ENCODE measurements around the gene ENAM.
"Not testable (repeated sequence)": the region's sequence is repeated elsewhere in the genome, so short reads cannot be mapped to it uniquely, and the experiment has no call there.

ENAM gene

DNA sequence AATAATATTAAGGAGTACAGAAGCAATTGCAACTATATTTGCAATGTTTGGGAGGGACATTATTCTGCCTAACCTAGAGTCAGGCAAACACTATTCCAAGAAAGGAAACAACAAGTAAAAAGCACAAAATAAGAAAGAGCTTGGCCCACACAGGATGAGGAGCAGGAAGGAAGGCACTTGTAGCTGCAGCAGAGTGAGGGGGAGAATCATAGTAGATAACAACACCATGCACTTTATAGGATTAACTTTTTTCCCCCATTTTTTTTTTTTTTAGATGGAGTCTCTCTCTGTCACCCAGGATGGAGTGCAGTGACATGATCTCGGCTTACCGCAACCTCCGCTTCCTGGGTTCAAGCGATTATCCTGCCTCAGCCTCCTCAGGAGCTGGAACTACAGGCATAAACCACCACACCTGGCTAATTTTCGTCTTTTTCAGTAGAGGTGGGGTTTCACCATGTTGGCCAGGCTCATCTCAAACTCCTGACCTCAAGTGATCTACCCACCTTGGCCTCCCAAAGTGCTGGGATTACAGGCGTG is 48.1 kb downstream of the ENAM start:
- DNase-seq (ENCODE audit: low spot score in 2 of 2) (no peak), ATAC-seq (ENCODE audit: low read depth) (no peak)
- peaks cover 2% of the 10 kb centered on the region for H3K36me3 Mint-ChIP-seq
- H3K4me1 Mint-ChIP-seq, result peaks cover 56% of the 10 kb centered on the region
- H3K27me3 Mint-ChIP-seq, result no peaks in the 10 kb centered on the region
- peak overlapping the region; percentile 73 for H3K4me3 Mint-ChIP-seq
- H3K9me3 Mint-ChIP-seq, result peaks cover 1% of the 10 kb centered on the region
- H3K27ac Mint-ChIP-seq, result peak overlapping the region; percentile 81

DNA sequence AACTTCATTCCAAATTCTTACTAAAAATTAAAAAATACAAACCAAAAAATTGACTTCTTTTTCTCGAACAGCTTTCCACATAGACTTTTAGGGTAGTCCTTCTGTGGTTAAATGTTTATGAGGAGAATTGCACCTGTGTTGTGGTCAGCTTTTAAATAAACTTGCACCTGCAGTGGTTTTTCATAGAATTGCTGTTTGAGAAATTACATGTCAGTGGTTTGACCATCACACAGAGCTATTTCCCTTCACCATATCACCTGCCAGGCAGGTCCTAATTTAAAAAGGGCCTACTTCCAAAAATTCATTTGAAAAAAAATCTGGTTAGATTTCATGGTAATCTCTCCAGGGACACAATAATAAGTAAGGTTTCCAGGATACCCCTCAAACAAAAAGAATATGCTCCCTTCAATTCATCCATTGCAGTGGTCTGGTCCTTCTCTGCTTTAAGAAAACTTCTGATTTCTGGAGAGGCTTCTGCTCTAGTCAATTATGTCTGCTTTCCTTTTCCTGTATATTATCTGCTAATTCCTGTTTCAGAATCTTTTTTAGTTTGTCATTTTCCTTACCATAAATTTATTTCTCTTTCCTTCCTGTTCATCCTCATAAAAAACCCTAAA is 49.9 kb downstream of the ENAM start:
- DNase-seq (ENCODE audit: low spot score in 2 of 2) (no peak), ATAC-seq (ENCODE audit: low read depth) (peak; percentile 74)
- Mint-ChIP-seq H3K27me3 (no peaks in the 10 kb centered on the region), H3K4me1 (peaks cover 53% of the 10 kb centered on the region), H3K4me3 (peak overlapping the region; percentile 43), H3K9me3 (peaks cover 1% of the 10 kb centered on the region), H3K27ac (peak overlapping the region; percentile 42), H3K36me3 (peaks cover 2% of the 10 kb centered on the region)

- no peaks in the 10 kb centered on the region for H3K27me3 Mint-ChIP-seq
- DNase-seq (ENCODE audit: low spot score in 2 of 2), result no peak
- H3K4me1 Mint-ChIP-seq, result peaks cover 39% of the 10 kb centered on the region
- peak overlapping the region; percentile 74 for H3K4me3 Mint-ChIP-seq
- peaks cover 1% of the 10 kb centered on the region for H3K9me3 Mint-ChIP-seq
- ATAC-seq (ENCODE audit: low read depth), result no peak
- H3K27ac Mint-ChIP-seq, result peak overlapping the region; percentile 78
- H3K36me3 Mint-ChIP-seq, result peaks cover 2% of the 10 kb centered on the region
These were observed 52.4 kb downstream of the ENAM start for GRCh38 chr4:70680934-70681333.

GRCh38 chr4:70681704-70682103 is 53.2 kb downstream of the ENAM start:
- no peak for DNase-seq (ENCODE audit: low spot score in 2 of 2)
- Mint-ChIP-seq H3K4me1 (peaks cover 32% of the 10 kb centered on the region), H3K27ac (no peak overlapping the region), H3K27me3 (no peaks in the 10 kb centered on the region), H3K36me3 (no peaks in the 10 kb centered on the region), H3K9me3 (no peaks in the 10 kb centered on the region), H3K4me3 (no peak overlapping the region)
- ATAC-seq (ENCODE audit: low read depth), result no peak

- not testable (repeated sequence) for DNase-seq (ENCODE audit: low spot score in 2 of 2); ATAC-seq (ENCODE audit: low read depth); H3K9me3 Mint-ChIP-seq; H3K27ac Mint-ChIP-seq; H3K4me3 Mint-ChIP-seq; H3K27me3 Mint-ChIP-seq; H3K36me3 Mint-ChIP-seq
- peaks cover 28% of the 10 kb centered on the region for H3K4me1 Mint-ChIP-seq
These were observed 53.6 kb downstream of the ENAM start for GRCh38 chr4:70682142-70682541.

GRCh38 chr4:70687392-70687791 is 58.8 kb downstream of the ENAM start:
- no peak for DNase-seq (ENCODE audit: low spot score in 2 of 2)
- Mint-ChIP-seq H3K36me3 (peaks cover 7% of the 10 kb centered on the region), H3K4me3 (peak overlapping the region; percentile 89), H3K9me3 (no peaks in the 10 kb centered on the region), H3K27ac (peak overlapping the region; percentile 99), H3K4me1 (peaks cover 26% of the 10 kb centered on the region), H3K27me3 (no peaks in the 10 kb centered on the region)
- no peak for ATAC-seq (ENCODE audit: low read depth)

GRCh38 chr4:70687821-70688794 is 59.6 kb downstream of the ENAM start, which contains the start of gene UTP3:
Gene UTP3, plus strand, starts transcription at chr4:70688532. Its CDS starts 146 bp downstream, at chr4:70688678.
- Mint-ChIP-seq H3K4me1 (peaks cover 25% of the 10 kb centered on the region), H3K27me3 (no peaks in the 10 kb centered on the region), H3K36me3 (peaks cover 7% of the 10 kb centered on the region), H3K4me3 (peak within 1 kb of the TSS; percentile 89), H3K9me3 (no peaks in the 10 kb centered on the region), H3K27ac (peak within 1 kb of the TSS; percentile 99)
- ATAC-seq (ENCODE audit: low read depth) (peak; percentile 87), DNase-seq (ENCODE audit: low spot score in 2 of 2) (peak; percentile 89 to 93)

- Mint-ChIP-seq H3K4me3 (peak overlapping the region; percentile 89), H3K9me3 (no peaks in the 10 kb centered on the region)
These were observed 60.3 kb downstream of the ENAM start for GRCh38 chr4:70688795-70689231.

DNA sequence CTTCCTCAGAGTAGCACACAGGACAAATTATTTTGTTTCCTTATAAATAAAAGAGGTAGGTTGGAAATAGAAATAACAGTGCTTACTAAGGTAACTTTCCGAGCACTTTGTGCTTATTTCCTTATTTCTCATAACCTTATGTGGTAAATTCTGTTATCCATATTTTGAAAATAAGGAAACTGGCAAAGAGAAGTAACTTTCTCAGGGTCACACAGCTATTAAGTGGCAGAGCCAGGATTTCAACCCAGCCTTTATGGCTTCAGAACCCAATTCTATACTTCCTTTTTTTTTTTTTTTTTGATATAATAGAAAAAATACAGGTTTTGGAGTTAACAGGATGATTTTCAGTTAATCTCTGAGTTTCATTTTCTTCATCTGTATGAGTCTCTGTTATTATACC is 63.1 kb downstream of the ENAM start:
- Mint-ChIP-seq H3K4me3 (no peak overlapping the region), H3K27me3 (no peaks in the 10 kb centered on the region), H3K27ac (no peak overlapping the region), H3K36me3 (peaks cover 7% of the 10 kb centered on the region), H3K4me1 (peaks cover 23% of the 10 kb centered on the region), H3K9me3 (no peaks in the 10 kb centered on the region)
- ATAC-seq (ENCODE audit: low read depth) (no peak), DNase-seq (ENCODE audit: low spot score in 2 of 2) (no peak)

More at GRCh38 chr4:70688795-70689231, 60.3 kb downstream of the ENAM start:
- Mint-ChIP-seq H3K27me3 (no peaks in the 10 kb centered on the region), H3K36me3 (peaks cover 7% of the 10 kb centered on the region), H3K4me1 (peaks cover 23% of the 10 kb centered on the region), H3K27ac (peak overlapping the region; percentile 99)
- DNase-seq (ENCODE audit: low spot score in 2 of 2) (no peak), ATAC-seq (ENCODE audit: low read depth) (no peak)

DNA sequence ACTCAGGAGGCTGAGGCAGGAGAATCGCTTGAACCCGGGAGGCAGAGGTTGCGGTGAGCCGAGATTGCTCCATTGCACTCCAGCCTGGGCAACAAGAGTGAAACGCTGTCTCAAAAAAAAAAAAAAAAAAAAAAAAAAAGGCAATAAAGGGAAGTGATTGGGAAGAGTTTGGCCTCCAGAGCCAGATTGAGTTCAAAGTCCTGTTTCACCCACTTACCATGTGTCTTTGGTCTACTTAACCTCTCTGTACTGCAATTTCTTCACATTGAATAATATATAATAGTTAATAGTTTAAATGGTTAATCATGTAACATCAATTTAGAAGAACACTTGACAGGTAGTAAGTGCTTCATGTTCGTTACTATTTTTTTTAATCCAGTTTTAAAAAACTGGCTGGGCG is 66.1 kb downstream of the ENAM start:
- ATAC-seq (ENCODE audit: low read depth); H3K27ac Mint-ChIP-seq; H3K4me3 Mint-ChIP-seq; H3K9me3 Mint-ChIP-seq; H3K36me3 Mint-ChIP-seq; DNase-seq (ENCODE audit: low spot score in 2 of 2); H3K27me3 Mint-ChIP-seq: not testable (repeated sequence)
- peaks cover 12% of the 10 kb centered on the region for H3K4me1 Mint-ChIP-seq

All from memory B cell (primary cell).